GM18520 (cell line): ENCODE data around the gene MAFG.
A peak's percentile ranks its signal among the peaks of the same experiment; 100 is the strongest.

Source experiments
- ATAC-seq: cut with Tn5 transposase; IDR thresholded peaks from one replicate; pipeline ENCODE4 v1.9.1; 2021; ENCODE audit not compliant: unreplicated experiment

Gene MAFG

DNA sequence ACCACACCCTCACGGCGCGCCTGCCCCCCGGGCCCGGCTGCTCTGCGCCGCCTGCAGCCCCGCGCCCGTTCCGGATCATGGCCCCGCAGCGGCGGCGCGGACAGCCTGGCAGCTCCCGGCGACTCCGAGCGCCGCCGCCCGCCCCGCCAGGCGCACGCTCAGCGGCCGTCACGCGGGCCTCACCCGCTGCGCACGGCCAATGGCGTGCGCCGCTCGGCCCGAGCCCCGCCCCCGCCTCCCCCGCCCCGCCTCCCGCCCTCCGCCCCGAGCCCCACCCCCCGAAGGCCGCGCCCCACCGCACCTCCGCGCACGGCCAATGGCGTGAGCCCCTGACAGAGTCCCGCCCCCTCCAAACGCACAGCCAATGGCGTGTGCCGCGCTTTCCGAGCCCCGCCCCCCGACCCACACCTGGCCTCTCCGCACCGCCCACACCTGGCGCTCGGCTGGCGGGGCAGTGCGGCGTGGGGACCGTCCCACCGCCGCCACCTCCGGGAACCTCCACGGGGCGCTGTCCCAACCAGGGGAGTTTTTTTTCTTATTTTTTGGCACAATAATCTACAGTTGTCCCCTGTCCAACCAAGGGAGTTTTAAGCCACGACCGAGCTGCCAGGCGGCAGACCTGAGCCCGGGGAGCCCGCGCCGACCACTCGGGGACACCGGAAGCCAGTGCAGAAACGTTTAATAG, 16.1 kb downstream of the MAFG start, which contains the start of gene PCYT2:
PCYT2 (minus strand) TSS at position 123 of the 685 bp plus-strand sequence; CDS start at position 79, 44 bp downstream.
- peak; percentile 55 for ATAC-seq

DNA sequence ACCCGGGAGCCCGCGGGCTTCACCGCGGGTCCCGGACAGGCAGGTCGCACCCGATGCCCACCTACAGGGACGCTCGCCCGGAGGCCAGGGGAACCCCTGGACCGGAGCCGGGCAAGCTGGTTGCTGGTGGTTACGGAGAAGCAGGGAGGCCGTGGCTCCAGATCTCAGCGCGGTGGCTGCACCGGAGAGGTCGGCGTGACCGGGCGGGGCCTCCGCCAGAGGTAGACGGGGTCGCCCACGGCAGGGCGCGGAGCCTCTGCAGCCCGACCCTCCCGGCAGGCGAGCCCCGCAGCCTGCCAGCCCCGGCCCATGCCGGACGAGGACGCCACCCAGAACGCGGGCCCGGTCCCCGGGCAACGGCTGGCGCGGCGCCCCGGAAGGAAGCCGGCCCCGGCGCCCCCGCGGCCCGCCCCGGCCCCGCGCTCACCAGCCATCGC, 16.7 kb downstream of the MAFG start:
- peak; percentile 23 for ATAC-seq

DNA sequence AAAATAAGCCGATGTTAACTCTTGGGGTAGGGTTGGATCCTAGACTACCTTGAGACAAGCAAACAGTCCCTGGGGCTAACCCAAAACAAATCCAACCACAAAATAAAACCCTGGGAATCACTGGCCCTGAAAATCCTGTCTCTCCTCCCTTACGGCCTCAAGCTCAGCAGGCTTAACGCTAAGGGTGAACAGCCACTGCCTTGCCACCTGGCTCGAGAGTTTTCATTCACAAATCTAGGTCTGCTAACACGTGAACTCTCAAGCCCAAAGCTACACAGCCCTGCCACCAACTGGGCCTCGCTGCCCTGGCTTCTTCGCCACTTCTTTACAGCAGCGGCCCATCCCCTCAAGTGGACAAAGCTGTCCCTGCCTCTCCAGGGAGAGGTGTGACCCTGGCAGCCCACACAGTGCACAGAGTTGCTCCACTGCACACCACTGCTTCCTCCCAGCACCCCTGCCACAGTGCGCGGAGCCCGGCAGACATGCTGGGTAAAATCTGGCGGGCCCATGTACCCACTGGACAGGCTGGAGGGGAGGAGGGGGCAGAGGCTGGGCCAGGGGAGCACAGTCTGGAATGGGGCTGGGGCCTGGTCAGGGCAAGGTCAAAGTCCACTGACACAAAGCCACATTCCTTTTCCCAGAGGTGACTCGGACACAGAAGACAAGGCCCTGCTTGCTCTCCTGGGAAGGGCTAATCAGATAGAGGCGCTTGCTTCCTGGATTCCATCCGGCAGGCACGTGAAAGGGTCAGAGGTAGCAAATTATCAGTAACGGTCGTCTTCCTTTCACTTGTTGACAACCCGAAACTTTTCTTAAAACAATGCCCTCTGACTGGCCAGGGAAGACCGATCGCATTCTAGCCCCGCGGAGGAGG, 17.3 kb downstream of the MAFG start:
- no peak for ATAC-seq

DNA sequence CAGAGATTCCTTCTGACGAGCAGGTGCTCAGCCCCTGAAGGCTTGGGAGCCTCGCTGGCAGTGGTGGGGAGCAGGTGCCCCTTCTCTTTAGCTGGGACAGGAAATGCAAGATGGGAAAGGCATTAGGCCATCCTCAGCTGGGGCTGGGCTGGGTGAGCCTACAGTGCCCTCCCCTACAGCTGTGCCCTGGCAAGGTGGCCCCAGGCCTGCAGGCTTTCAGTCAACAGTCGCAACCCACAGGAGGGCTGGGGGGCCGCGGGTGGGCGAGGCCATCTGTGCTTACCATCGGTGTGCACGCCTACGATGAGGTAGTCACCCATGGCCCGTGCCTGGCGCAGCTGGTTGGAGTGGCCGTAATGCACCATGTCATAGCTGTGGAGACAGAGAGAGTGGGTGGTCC, 18.3 kb downstream of the MAFG start:
- ATAC-seq: no peak

DNA sequence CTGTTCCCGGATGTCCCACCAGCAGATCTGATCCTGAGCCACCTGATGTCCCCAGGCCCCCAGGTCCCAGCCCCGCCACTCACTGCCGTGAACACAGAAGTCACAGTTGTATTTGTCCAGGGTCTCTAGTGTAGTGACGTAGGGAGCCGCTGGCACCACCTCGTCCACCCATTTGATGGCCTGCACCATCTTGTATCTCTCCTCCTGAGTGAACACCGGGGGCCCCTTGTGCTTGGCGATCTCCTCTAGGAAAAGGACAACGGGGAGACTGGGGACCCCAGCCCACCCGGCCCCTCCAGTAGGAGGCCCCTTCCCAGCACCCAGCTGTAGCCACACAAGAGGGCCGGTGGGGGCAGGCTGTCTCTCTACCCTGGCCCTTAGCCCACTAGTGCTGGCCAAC, 18.7 kb downstream of the MAFG start:
- ATAC-seq: no peak

DNA sequence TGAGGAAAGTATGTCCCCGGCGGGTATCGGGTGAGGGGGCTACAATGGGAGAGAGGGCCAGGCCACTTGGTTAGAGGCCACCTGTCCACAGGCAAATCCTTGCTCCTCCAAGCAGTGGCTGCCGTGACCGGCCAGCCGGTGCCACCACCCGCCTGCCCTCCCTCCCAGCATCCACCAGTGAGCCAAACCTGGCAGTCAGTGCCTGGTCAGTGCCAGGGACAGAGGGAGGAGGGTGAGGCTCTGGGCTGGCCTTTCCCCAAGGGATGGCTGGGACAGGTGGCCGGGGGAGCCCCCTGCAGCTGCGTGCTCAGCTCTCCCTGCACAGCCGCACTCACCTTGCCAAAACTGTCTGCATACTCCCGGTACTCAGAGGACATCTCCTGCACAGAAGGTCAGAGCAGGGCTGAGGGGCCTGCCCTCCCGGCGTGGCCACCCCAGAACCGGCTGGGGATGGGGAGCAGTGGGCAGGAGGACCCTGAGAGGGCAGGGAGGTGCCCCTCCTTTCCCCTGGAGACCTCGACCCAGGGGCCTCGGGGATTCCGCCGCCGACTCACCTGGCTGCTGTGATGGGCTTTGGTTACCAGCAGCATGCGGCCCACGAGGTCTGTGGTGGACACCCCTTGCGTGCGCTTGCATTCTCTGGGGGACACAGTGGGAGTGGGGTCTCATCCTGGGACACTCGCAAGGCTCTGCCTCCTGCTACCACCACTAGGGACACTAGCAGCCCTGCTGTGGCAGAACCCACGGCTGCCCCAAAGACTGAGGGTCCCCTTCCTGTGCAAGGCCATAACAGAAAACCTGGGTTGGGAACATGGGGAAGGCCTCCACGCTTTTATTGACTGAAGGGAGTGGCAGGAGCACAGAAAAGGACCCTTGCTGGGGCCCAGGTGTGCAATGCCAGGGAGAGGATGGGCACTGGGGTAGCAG, 20.1 kb downstream of the MAFG start:
- ATAC-seq: no peak

DNA sequence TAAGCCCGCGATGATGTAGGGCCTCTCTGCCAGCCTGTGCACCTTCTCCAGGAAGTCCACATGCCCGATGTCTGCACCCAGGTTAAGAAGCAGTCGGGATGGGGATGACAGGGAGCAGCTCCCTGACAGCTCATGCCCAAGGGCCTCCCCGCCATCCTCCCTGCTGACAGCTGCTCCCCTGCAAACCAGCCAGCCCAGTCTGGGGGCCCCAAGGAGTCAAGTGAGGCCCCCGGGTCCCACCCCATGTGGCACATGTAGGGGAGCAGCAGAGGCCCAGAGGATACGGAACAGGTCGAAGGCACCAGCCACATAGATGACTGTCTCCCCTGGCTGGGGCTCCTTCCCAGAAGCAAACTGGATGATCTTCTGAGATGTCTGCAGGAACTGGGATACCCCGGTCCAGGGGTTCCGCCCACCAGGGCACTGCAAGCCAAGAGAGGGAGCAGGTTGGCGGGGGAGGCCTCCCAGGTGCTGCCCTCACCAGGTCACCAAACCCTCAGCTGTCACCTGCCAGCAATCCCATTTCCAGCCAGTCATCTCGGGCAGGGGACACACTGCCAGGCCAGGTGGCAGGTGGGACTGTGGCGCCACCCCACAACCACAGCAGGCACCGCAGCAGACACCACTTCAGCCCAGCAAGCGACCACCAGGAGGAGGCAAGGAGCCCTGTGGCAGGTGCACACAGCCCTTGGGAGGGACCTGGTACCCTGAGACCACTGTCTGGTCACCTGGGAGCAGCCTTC, 20.9 kb downstream of the MAFG start:
- ATAC-seq: no peak

DNA sequence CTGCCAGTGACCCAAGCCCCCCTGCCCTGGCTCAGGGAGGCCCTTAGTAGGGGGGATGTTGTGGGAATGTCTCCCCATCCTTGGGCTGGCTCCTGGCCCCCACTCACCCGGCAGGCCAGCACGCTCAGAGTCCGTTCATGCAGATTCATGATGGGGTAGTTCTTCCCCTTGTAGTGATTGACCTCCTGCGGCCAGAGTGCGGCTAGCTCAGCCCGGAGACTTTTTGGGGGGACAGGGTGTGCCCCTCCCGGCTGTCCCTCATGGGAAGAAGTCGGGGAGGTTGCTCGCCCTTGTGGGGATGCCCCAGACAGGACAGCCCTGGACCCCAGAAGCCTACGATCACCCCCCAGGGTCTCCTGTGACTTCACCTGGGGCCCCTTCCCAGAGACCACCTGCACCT, 21.5 kb downstream of the MAFG start:
- ATAC-seq: no peak

DNA sequence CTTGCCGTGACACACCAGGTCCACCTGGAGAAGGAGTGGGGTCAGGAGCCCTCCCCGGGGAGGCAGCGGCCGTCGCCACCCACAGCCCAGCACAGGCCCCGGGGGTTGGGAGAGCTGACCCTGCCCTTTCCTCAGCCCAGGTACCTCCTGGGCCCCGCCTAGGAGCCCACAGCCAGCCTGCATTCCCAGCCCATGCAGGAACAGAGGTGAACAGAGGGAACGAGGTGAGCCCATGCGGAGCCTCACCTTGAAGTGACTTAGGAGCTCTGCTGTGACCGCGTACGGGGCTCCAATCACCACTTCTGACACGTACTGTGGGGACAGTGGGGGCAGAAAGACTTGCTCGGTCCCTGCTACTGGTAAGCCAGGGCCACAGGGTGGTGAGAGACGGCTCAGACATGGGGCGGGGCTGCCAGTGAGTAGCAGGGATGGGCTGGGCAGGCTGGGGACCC, 22.1 kb downstream of the MAFG start:
- no peak for ATAC-seq

DNA sequence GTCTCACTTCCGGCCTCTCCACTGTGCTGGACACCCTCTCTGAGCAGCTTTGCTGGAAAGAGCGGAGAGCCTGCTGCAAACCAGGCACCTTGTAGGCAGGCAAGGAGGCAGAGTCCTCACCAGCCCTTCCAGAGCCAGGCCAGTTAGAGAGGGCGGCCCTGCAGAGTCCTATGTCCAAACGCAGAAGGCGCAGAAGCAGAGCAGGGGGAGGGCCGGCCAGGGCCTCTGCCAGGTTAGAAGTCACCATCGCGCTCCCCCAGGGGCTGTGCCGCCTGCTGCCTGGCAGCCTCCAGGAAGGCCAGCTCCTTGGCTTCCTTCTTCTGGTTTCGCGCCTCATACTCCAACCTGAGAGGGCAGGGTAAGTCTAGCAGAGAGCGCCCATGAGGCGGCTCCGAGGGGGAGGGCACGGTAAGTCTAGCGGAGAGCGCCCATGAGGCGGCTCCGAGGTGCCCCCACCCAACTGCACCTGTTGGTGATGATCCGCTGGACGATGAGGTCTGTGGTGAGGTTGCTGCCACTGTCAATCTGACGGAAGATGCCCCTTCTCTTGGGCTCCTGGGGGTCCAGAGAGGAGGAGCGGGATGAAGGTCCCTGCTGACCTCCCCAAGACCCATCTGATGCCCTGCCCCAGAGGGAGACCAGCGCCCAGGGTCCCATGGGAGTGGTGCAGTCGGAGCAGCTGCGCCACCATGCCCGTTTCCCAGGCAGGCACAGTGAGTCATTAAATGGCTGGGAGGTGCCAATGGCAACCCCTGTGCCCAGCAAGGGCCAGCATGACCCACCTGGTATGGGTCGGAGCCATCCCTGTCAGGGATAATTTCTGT, 22.7 kb downstream of the MAFG start:
- ATAC-seq: no peak

DNA sequence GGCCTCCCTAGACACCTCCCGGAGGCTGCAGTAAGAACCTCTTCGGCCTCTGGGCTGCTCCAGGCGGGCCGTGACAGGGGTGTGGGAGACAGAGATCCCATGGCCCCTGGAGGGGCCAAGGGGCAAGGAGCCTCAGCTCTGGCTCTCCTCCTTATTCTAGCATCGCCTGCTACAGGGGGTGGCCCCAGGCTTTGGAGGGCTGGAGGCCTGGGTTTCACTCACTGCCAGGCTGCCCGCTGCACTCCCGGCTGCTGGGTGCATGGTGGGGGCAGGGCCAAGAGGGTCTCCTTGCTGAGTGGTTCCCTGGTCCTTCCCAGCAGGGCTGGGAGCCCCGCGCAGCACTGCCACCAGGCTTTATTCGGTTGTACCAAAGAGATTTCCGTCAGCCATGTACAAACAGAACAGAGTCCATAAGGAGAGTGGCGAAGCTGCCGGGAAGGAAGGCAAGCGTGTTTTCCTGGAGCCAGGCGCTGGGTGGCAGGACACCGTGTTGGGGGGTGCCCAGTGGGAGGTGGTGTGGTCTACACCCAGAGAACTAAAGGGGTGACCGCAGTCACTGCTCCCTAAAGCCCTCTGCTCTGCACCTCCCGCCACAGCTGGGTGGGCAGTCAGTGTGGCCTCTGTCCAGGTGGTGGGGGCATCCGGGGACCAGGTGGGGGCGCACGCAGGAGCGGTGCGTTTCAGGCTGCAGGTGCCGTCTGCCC, 23.5 kb downstream of the MAFG start:
- no peak for ATAC-seq

DNA sequence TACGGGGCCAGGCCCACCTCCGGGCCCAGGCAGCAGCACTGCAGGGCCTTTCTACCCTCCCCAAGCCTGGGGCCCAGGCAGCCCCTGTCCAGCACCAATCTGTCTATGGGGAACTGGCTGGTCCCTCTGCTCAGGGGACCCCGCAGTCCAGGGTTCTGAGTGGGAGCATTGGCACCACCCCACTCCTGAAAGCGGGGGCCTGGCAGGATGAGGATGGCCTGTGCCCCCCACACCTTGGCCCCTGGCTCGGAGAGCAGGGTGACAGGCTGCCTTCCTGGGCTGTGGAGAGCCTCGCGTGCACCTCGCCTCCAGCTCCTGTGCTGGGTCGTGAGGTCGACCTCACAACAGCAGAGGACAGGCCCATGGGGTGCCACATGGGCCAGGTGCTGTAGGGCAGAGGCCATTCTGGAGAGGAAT, 24.1 kb downstream of the MAFG start:
- no peak for ATAC-seq

DNA sequence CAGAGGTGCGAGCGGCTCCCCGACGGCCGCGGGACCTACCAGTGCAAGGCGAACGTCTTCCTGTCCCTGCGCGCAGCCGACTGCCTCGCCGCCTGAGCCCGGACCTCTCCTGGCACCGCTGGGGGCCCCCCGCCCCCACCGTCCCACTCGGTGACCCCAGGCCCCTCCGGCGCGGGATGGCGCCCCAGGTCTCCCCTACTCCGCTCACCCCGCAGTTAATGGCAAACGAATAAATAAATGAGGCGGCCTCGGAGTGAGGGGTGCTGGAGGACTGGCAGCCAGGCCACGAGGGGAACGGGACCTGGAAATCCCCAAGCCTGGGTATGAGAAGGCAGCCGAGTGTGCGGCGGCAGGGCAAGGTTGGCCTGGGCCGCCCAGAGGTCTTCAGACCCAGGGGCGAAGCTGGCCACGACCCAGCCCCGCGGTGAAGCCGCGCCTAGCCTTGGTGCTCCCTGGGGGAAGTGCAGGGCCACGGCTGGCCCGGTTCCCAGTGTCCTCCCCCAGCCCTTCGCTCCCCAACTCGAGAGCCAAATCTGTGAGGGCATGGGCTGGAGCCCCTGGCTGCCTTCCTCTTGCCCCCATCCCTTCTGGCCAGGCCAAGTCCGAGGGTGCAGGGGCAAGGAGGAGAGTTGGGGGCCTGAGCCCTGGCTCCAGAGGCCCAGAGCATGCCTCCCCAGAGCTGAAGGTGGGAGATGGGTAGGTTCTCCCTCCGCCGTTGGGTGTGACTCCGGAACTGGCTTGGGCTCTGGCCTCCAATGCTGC, 24.7 kb downstream of the MAFG start:
- no peak for ATAC-seq

DNA sequence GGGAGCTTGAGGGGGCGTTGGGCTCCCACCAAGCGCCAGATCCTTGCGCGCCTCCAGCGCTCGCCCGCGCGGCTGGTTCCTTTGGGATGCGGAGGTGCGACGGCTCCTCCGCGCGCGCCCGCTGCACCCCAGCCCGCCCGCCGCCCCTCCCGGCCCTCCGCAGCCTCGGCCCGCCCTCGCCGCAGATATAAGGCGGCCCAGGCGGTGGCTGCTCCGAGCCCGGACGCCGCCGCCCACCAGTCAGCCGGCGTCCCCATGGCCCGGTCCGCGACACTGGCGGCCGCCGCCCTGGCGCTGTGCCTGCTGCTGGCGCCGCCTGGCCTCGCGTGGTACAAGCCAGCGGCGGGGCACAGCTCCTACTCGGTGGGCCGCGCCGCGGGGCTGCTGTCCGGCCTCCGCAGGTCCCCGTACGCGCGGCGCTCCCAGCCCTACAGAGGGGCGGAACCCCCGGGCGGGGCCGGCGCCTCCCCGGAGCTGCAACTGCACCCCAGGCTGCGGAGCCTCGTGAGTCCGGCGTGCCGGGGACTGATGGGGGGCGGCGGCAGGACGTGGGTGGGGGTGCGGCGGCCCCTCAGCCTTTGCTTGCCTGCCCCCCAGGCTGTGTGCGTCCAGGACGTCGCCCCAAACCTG, 25.4 kb downstream of the MAFG start, which contains the start of gene NPB:
NPB (plus strand) TSS at position 216 of the 630 bp plus-strand sequence; CDS start at position 256, 40 bp downstream.
- no peak for ATAC-seq

DNA sequence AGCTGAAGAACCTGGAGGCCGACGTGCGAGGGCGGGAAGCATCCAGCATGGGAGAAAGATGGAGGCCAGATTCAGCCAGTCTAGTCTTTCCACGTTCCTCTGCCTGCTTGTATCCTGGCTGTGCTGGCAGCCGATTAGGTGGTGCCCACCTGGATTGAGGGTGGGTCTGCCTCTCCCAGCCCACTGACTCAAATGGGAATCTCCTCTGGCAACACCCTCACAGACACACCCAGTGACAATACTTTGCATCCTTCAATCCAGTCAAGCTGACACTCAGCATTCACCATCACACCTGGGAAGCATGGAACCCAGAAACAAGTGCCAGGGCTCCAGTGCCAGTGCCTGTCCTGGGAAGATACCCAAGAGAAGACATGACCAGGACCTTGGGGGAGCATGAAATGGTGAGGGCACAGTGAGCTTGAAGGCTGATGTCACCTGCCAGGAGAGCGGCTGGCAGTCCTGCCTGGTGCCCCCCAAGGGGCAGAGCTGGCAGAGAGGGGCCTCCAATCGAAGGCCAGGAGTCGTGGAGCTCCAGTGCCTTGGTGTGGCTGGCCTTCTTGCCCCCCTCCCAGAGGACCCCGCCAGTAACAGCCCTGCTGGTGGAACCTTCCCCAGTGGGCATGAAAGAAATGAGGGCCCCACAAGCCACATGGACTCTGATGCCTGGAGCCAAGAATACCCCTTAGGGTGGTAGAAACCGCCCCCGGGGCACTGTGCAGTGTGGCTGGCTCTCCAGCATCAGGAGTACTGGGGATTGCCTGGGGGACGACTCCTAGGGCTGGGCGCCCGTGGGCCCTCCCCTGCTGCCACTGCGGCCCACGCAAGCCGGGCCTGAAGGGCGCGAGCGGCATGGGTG, 26.1 kb downstream of the MAFG start:
- ATAC-seq: no peak

DNA sequence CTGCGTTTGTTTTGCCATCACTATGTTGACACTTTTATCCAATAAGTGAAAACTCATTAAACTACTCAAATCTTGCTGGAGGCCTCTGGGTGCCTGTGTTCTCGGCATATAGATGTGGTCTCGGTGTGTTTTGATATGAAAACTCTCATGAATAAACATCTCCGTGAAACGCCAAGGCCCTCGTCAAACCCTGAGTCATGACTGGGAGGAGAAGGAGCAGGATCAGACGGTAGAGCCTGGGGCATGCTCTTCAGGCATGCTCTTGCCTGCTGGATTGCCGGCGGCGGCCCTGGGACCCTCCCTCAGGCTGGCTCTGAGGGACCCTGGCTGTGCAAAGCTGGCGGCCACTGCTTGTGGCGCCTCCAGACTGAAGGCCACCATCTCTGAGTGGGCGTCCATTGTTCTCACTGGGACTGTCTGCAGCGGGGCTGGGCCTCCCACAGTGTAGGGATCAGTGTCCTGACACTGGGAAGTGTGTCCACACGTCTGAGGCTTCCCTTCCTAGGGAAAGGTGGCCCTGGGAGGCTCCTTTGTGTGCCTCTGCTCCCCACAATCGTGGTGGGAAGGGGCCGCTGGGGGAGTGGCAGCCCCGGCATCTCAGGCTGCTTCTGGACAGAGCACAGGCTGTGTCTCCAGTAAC, 27.2 kb downstream of the MAFG start:
- ATAC-seq: no peak
